GM18508 (cell line): ENCODE results near the gene CHD3.

ENCODE experiments used
- ATAC-seq: cut with Tn5 transposase; IDR thresholded peaks from one replicate; pipeline ENCODE4 v1.9.1; 2021; ENCODE audit warnings: moderate number of reproducible peaks; ENCODE audit not compliant: insufficient read depth, unreplicated experiment

The CHD3 gene

GRCh38 chr17:7888184-7888920 lies at the start of gene CHD3:
Gene CHD3, plus strand, starts transcription at chr17:7888789. Its CDS starts 212 bp downstream, at chr17:7889001.
- ATAC-seq, result no peak

- no peak for ATAC-seq
Observed at GRCh38 chr17:7839190-7839875, 49.3 kb upstream of the CHD3 start.

GRCh38 chr17:7839876-7840261 lies 48.7 kb upstream of the CHD3 start:
- ATAC-seq, result no peak

GRCh38 chr17:7840441-7840840 lies 48.1 kb upstream of the CHD3 start:
- ATAC-seq, result no peak

- no peak for ATAC-seq
Observed at GRCh38 chr17:7840875-7841274, 47.7 kb upstream of the CHD3 start.

- no peak for ATAC-seq
Observed at GRCh38 chr17:7841396-7841914, 47.1 kb upstream of the CHD3 start.

- ATAC-seq, result no peak
Observed at GRCh38 chr17:7841915-7842379, 46.6 kb upstream of the CHD3 start.

GRCh38 chr17:7842380-7843256 lies 46.0 kb upstream of the CHD3 start:
- ATAC-seq, result no peak

GRCh38 chr17:7843257-7843535 lies 45.4 kb upstream of the CHD3 start:
- ATAC-seq, result no peak

GRCh38 chr17:7843536-7844291 lies 44.9 kb upstream of the CHD3 start:
- no peak for ATAC-seq

- ATAC-seq, result no peak
Observed at GRCh38 chr17:7844292-7845154, 44.1 kb upstream of the CHD3 start.

GRCh38 chr17:7845359-7846062 lies 43.1 kb upstream of the CHD3 start:
- ATAC-seq, result no peak

- no peak for ATAC-seq
Observed at GRCh38 chr17:7846063-7846735, 42.4 kb upstream of the CHD3 start.

GRCh38 chr17:7846765-7847661 lies 41.6 kb upstream of the CHD3 start:
- ATAC-seq, result no peak

GRCh38 chr17:7848131-7848579 lies 40.4 kb upstream of the CHD3 start:
- ATAC-seq, result no peak

- no peak for ATAC-seq
Observed at GRCh38 chr17:7848739-7849129, 39.9 kb upstream of the CHD3 start.

GRCh38 chr17:7849130-7849750 lies 39.3 kb upstream of the CHD3 start:
- ATAC-seq, result no peak
